Measurements from ENCODE around the gene NFX1. TPM values are rescaled to one million over a fixed set of nuclear protein-coding genes. Genes with fewer than 3 reads are reported as not detected.
"Not testable (repeated sequence)": the region's sequence is repeated elsewhere in the genome, so short reads cannot be mapped to it uniquely, and the experiment has no call there.

Gene NFX1
- total and polyA plus RNA-seq, 10 of the 15 experiments (the other 5 are each of a cell fraction or from before 2014, with no cell fraction given): 11.9 to 45.1 (median 36.1) TPM

DNA sequence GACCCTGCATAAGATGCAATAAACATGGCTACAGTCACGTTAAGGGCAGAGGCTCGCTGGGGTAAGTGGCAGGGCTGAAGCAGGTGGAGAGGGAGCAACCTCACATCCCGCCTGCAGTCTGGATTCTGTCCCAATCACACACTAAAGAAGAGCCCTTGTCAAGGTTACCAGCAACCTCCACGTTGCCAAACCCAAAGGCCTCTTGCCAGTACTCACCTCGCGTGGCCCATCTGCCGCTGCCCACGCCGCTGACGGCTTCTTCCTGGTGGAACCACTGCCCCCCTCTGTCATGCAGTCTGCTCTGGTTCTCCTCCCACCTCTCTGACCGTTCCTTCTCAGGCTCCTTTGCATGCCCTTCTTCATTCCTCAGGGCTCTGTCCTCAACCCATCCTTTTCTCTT lies 103.3 kb downstream of the NFX1 start:
- Histone ChIP-seq H3K4me3 (no peak overlapping the region), H3K4me1 (ENCODE audit: control insufficient read depth, insufficient read depth, low read length) (no peaks in the 10 kb centered on the region), H3K79me2 (ENCODE audit: control insufficient read depth, insufficient read depth, low read length) (no peaks in the 10 kb centered on the region), H4K20me1 (ENCODE audit: control insufficient read depth, insufficient read depth) (no peaks in the 10 kb centered on the region), H2AFZ (ENCODE audit: control insufficient read depth, low read depth, low read length) (no peak overlapping the region), H3K27me3 (replicated peaks in 1 of 2; ENCODE audit: control insufficient read depth in 2 of 2, insufficient read depth in 2 of 2, low read length in 1 of 2) (no peaks in the 10 kb centered on the region), H3K27ac (ENCODE audit: control insufficient read depth, insufficient read depth) (no peak overlapping the region), H3K36me3 (ENCODE audit: control insufficient read depth in 2 of 2, insufficient read depth in 2 of 2, low read length in 1 of 2) (no peaks in the 10 kb centered on the region), H3K9ac (ENCODE audit: control insufficient read depth, insufficient read depth, low read length) (no peak overlapping the region), H3K4me2 (ENCODE audit: control insufficient read depth, insufficient read depth) (no peak overlapping the region), H3K9me3 (replicated peaks; ENCODE audit: control insufficient read depth, insufficient read depth, low read length) (no peaks in the 10 kb centered on the region)
- TF ChIP-seq RELA (IDR thresholded peaks at IDR 0.05; ENCODE audit: borderline replicate concordance, partially characterized antibody) (no peak), CHD2 (IDR thresholded peaks at IDR 0.05; ENCODE audit: borderline replicate concordance, low read depth, low read length) (no peak), SMAD1 (IDR thresholded peaks at IDR 0.05; ENCODE audit: low read depth, partially characterized antibody) (no peak), IRF4 (IDR thresholded peaks at IDR 0.05; ENCODE audit: low read depth, low read length) (no peak), CHD1 (IDR thresholded peaks at IDR 0.05; ENCODE audit: low read depth, low read length) (no peak), EGR1 (IDR thresholded peaks at IDR 0.05; ENCODE audit: borderline replicate concordance in 1 of 2, low read depth in 2 of 2, low read length in 2 of 2) (no peak), MEF2B (IDR thresholded peaks at IDR 0.05; ENCODE audit: partially characterized antibody, poor library complexity, severe bottlenecking) (no peak), MYB (IDR thresholded peaks at IDR 0.05; ENCODE audit: borderline replicate concordance, low read depth, low read length) (no peak), FOS (IDR thresholded peaks at IDR 0.05; ENCODE audit: borderline replicate concordance, extremely low read depth, insufficient read length) (no peak), MXI1 (IDR thresholded peaks at IDR 0.05; ENCODE audit: low read depth, low read length) (no peak), TCF7 (IDR thresholded peaks at IDR 0.05; ENCODE audit: borderline replicate concordance) (no peak), ZSCAN29 (IDR thresholded peaks at IDR 0.05) (no peak), STAT3 (IDR thresholded peaks at IDR 0.05; ENCODE audit: low read depth, low read length) (no peak), BRCA1 (IDR thresholded peaks at IDR 0.05; ENCODE audit: low read depth, low read length) (no peak), SRF (IDR thresholded peaks at IDR 0.05; ENCODE audit: low read depth in 2 of 2, low read length in 2 of 2) (no peak)
- TF ChIP-seq, protein P1, sequence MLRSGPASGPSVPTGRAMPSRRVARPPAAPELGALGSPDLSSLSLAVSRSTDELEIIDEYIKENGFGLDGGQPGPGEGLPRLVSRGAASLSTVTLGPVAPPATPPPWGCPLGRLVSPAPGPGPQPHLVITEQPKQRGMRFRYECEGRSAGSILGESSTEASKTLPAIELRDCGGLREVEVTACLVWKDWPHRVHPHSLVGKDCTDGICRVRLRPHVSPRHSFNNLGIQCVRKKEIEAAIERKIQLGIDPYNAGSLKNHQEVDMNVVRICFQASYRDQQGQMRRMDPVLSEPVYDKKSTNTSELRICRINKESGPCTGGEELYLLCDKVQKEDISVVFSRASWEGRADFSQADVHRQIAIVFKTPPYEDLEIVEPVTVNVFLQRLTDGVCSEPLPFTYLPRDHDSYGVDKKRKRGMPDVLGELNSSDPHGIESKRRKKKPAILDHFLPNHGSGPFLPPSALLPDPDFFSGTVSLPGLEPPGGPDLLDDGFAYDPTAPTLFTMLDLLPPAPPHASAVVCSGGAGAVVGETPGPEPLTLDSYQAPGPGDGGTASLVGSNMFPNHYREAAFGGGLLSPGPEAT (IDR thresholded peaks at IDR 0.05; ENCODE audit: low read depth): no peak
- TF ChIP-seq, protein P2, sequence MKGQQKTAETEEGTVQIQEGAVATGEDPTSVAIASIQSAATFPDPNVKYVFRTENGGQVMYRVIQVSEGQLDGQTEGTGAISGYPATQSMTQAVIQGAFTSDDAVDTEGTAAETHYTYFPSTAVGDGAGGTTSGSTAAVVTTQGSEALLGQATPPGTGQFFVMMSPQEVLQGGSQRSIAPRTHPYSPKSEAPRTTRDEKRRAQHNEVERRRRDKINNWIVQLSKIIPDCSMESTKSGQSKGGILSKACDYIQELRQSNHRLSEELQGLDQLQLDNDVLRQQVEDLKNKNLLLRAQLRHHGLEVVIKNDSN (IDR thresholded peaks at IDR 0.05; ENCODE audit: borderline replicate concordance, extremely low read length, insufficient read depth, low read depth, low read length): no peak
- no peak for FAIRE-seq
- 36% methylated on average over 11 of the region's 11 CpGs for WGBS (ENCODE audit: insufficient coverage, insufficient replicate concordance, low lambda C conversion rate, missing lambda C conversion rate)
- ChIA-PET POLR2A (no interaction called here), CTCF (interaction anchor here (1.1 to 1.8 kb wide), 3 partner anchors 19 to 78 kb away, joined by 3 to 6 read pairs (median 3); no protein-coding TSS in a partner anchor), SMC1A (ENCODE audit: uncharacterized antibody, unreplicated experiment) (no interaction called here), RAD21 (ENCODE audit: unreplicated experiment) (no interaction called here)
- DNase-seq (ENCODE audit: low read depth, low spot score): no peak
- no TSS peak for BruUV-seq (replicated peaks)
- intact Hi-C loops (cut with micrococcal nuclease; ENCODE audit: unreplicated experiment) (no loop called here), in situ Hi-C loops (cut with MboI) (no loop called here)
- no peak for ATAC-seq

DNA sequence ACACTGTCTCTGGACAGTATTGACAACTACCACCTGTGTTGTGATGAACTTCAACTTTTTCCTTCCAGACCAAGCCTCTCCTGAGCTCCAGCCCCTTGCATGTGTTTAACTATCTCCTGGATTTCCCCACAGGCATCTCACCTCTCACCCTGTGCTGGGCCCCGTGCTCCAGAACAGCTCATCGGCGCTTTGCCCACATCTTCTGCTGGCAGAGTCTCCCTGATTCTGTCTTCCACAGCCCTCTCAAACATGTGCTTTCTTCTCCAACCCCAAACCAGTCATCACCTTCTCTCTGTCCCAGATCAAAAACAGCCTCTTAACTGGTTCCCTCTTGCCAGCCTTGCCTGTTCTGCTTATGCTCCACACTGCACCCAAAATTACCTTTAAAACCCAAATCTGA lies 103.7 kb downstream of the NFX1 start:
- DNase-seq (ENCODE audit: low read depth, low spot score); H3K9ac ChIP-seq (ENCODE audit: control insufficient read depth, insufficient read depth, low read length); BruUV-seq (replicated peaks); POLR2A ChIA-PET; H3K27me3 ChIP-seq (replicated peaks in 1 of 2; ENCODE audit: control insufficient read depth in 2 of 2, insufficient read depth in 2 of 2, low read length in 1 of 2); in situ Hi-C loops (cut with MboI); SMC1A ChIA-PET (ENCODE audit: uncharacterized antibody, unreplicated experiment); H3K27ac ChIP-seq (ENCODE audit: control insufficient read depth, insufficient read depth); H3K79me2 ChIP-seq (ENCODE audit: control insufficient read depth, insufficient read depth, low read length); ATAC-seq; H3K4me2 ChIP-seq (ENCODE audit: control insufficient read depth, insufficient read depth); RAD21 ChIA-PET (ENCODE audit: unreplicated experiment); H2AFZ ChIP-seq (ENCODE audit: control insufficient read depth, low read depth, low read length); H3K4me3 ChIP-seq; H3K9me3 ChIP-seq (replicated peaks; ENCODE audit: control insufficient read depth, insufficient read depth, low read length); H4K20me1 ChIP-seq (ENCODE audit: control insufficient read depth, insufficient read depth); FAIRE-seq; H3K4me1 ChIP-seq (ENCODE audit: control insufficient read depth, insufficient read depth, low read length); intact Hi-C loops (cut with micrococcal nuclease; ENCODE audit: unreplicated experiment); H3K36me3 ChIP-seq (ENCODE audit: control insufficient read depth in 2 of 2, insufficient read depth in 2 of 2, low read length in 1 of 2): not testable (repeated sequence)
- CTCF ChIA-PET: interaction anchor here (1.8 kb wide), 1 partner anchor 19 kb away, joined by 6 read pairs; no protein-coding TSS in a partner anchor
- WGBS (ENCODE audit: insufficient coverage, insufficient replicate concordance, low lambda C conversion rate, missing lambda C conversion rate): 82% methylated on average over 3 of the region's 3 CpGs

Data from GM12878 (cell line).